H9 (cell line): ENCODE data around the gene PRDM1. TPM values are rescaled to one million over a fixed set of nuclear protein-coding genes. Genes with fewer than 3 reads are reported as not detected.

Source experiments
- DNase-seq: peaks from one replicate; pipeline ENCODE4 v3.0.0-alpha.2; 2017
- H2AFZ ChIP-seq: one replicate; pipeline ENCODE4 v1.6.1; 2013; ENCODE audit warnings: mild to moderate bottlenecking, low read length, control low read depth, moderate library complexity
- H2AK5ac ChIP-seq: 2 replicates; pipeline ENCODE4 v1.6.1; 2013; ENCODE audit warnings: low read length, control low read depth, mixed read lengths; ENCODE audit not compliant: insufficient read length
- H2BK120ac ChIP-seq: one replicate; pipeline ENCODE4 v1.6.1; 2013; ENCODE audit warnings: low read depth, mild to moderate bottlenecking, low read length, control low read depth, inconsistent platforms; ENCODE audit not compliant: poor library complexity, severe bottlenecking
- H2BK12ac ChIP-seq: 2 replicates; pipeline ENCODE4 v1.6.1; 2013; ENCODE audit warnings: low read length, control low read depth, mixed read lengths, low read depth; ENCODE audit not compliant: insufficient read length
- H2BK15ac ChIP-seq: 2 replicates; pipeline ENCODE4 v1.6.1; 2013; ENCODE audit warnings: low read depth, low read length, control low read depth
- H2BK20ac ChIP-seq: one replicate; pipeline ENCODE4 v1.6.1; 2013; ENCODE audit warnings: low read depth, mild to moderate bottlenecking, low read length, control low read depth, inconsistent platforms; ENCODE audit not compliant: poor library complexity, severe bottlenecking
- H2BK5ac ChIP-seq: 2 replicates; pipeline ENCODE4 v1.6.1; 2013; ENCODE audit warnings: low read length, control low read depth, mixed read lengths; ENCODE audit not compliant: insufficient read length
- H3K14ac ChIP-seq: 2 replicates; pipeline ENCODE4 v1.6.1; 2013; ENCODE audit warnings: low read length, control low read depth; ENCODE audit not compliant: insufficient read depth
- H3K18ac ChIP-seq: 2 replicates; pipeline ENCODE4 v1.6.1; 2013; ENCODE audit warnings: low read depth, mild to moderate bottlenecking, mixed read lengths, low read length, control low read depth; ENCODE audit not compliant: insufficient read length
- H3K23ac ChIP-seq: 2 replicates; pipeline ENCODE4 v1.6.1; 2013; ENCODE audit warnings: low read length, control low read depth, mixed read lengths, low read depth; ENCODE audit not compliant: insufficient read length
- H3K23me2 ChIP-seq: 2 replicates; pipeline ENCODE4 v1.6.1; 2013; ENCODE audit warnings: low read depth, mild to moderate bottlenecking, mixed read lengths, low read length, control low read depth; ENCODE audit not compliant: insufficient read length, poor library complexity, severe bottlenecking
- H3K27ac ChIP-seq: 2 replicates; pipeline ENCODE4 v1.5.1; 2013; ENCODE audit warnings: low read length, control low read depth, mixed read lengths, low read depth; ENCODE audit not compliant: insufficient read length
- H3K27me3 ChIP-seq: 2 replicates; pipeline ENCODE4 v1.6.1; 2013; ENCODE audit warnings: low read length, control low read depth, inconsistent platforms; ENCODE audit not compliant: insufficient read depth
- H3K4ac ChIP-seq: 2 replicates; pipeline ENCODE4 v1.6.1; 2013; ENCODE audit warnings: low read depth, mild to moderate bottlenecking, control low read depth, inconsistent platforms, low read length, moderate library complexity
- H3K4me1 ChIP-seq: 2 replicates; pipeline ENCODE4 v1.6.1; 2013; ENCODE audit warnings: low read length, control low read depth, inconsistent platforms; ENCODE audit not compliant: insufficient read depth
- H3K4me2 ChIP-seq: 2 replicates; pipeline ENCODE4 v1.6.1; 2013; ENCODE audit warnings: low read length, control low read depth, mixed read lengths; ENCODE audit not compliant: insufficient read length, insufficient read depth
- H3K56ac ChIP-seq: 2 replicates; pipeline ENCODE4 v1.6.1; 2013; ENCODE audit warnings: low read depth, mild to moderate bottlenecking, mixed read lengths, low read length, control low read depth; ENCODE audit not compliant: insufficient read length
- H3K79me1 ChIP-seq: 2 replicates; pipeline ENCODE4 v1.6.1; 2013; ENCODE audit warnings: low read depth, mild to moderate bottlenecking, moderate library complexity, low read length, control low read depth, inconsistent platforms; ENCODE audit not compliant: insufficient read depth, poor library complexity, severe bottlenecking
- H3K79me2 ChIP-seq: 2 replicates; pipeline ENCODE4 v1.6.1; 2013; ENCODE audit warnings: low read length, control low read depth, inconsistent platforms; ENCODE audit not compliant: insufficient read depth
- H3K9ac ChIP-seq: 2 replicates; pipeline ENCODE4 v1.6.1; 2013; ENCODE audit warnings: low read length, control low read depth, mixed read lengths; ENCODE audit not compliant: insufficient read length; ENCODE audit errors: extremely low read depth
- H3K9me3 ChIP-seq: one replicate; pipeline ENCODE4 v1.6.1; 2013; ENCODE audit warnings: low read depth, low read length, inconsistent platforms; ENCODE audit not compliant: control insufficient read depth
- H3T11ph ChIP-seq: one replicate; pipeline ENCODE4 v1.6.1; 2013; ENCODE audit warnings: mild to moderate bottlenecking, low read length, control low read depth, inconsistent platforms
- H4K20me1 ChIP-seq: one replicate; pipeline ENCODE4 v1.6.1; 2013; ENCODE audit not compliant: control insufficient read depth, insufficient read length, insufficient read depth
- H4K5ac ChIP-seq: 2 replicates; pipeline ENCODE4 v1.6.1; 2013; ENCODE audit warnings: low read depth, mild to moderate bottlenecking, mixed read lengths, low read length, control low read depth; ENCODE audit not compliant: insufficient read length
- H4K8ac ChIP-seq: replicated peaks from 2 replicates; pipeline ENCODE4 v1.6.1; 2013; ENCODE audit warnings: low read length, control low read depth, mixed read lengths, low read depth; ENCODE audit not compliant: insufficient read length
- H4K91ac ChIP-seq: 2 replicates; pipeline ENCODE4 v1.6.1; 2013; ENCODE audit warnings: low read depth, mild to moderate bottlenecking, moderate library complexity, mixed read lengths, low read length, control low read depth; ENCODE audit not compliant: insufficient read length
- H3K27ac Mint-ChIP-seq, 3 experiments: 2 replicates in 2 of 3; 3 replicates in 1 of 3; pipeline ENCODE4 v1.8.0; 2020 to 2021; ENCODE audit warnings: mixed read lengths in 3 of 3, mild to moderate bottlenecking in 1 of 3, moderate library complexity in 1 of 3
- H3K27me3 Mint-ChIP-seq: 2 replicates; pipeline ENCODE4 v1.8.0; 2021; ENCODE audit warnings: low read depth, mild to moderate bottlenecking, moderate library complexity, mixed read lengths
- H3K36me3 Mint-ChIP-seq, 3 experiments: 2 replicates in 2 of 3; 3 replicates in 1 of 3; pipeline ENCODE4 v1.8.0; 2020 to 2021; ENCODE audit warnings: low read depth in 3 of 3, mixed read lengths in 3 of 3; ENCODE audit not compliant: insufficient read depth in 1 of 3
- H3K4me1 Mint-ChIP-seq, 2 experiments: 2 replicates each; pipeline ENCODE4 v1.8.0; 2020; ENCODE audit warnings: mixed read lengths in 2 of 2
- H3K4me3 Mint-ChIP-seq, 2 experiments: 2 replicates in 1 of 2; 3 replicates in 1 of 2; pipeline ENCODE4 v1.8.0; 2020 to 2021; ENCODE audit warnings: mild to moderate bottlenecking in 2 of 2, mixed read lengths in 2 of 2, moderate library complexity in 1 of 2
- H3K9me3 Mint-ChIP-seq, 2 experiments: 2 replicates in 1 of 2; 3 replicates in 1 of 2; pipeline ENCODE4 v1.8.0; 2020; ENCODE audit warnings: mild to moderate bottlenecking in 2 of 2, mixed read lengths in 2 of 2, moderate library complexity in 1 of 2
- CTCF ChIP-seq: fragments of 200-600 bp; sonication (generic); conservative IDR thresholded peaks from 3 replicates; pipeline ENCODE4 v1.8.0; 2021; ENCODE audit warnings: antibody characterized with exemption, mild to moderate bottlenecking
- WGBS: extraction: QIAGEN DNeasy Blood & Tissue Kit; methylation state at CpG from one replicate; pipeline ENCODE4 v1.1.7; 2013; ENCODE audit warnings: missing lambda C conversion rate, low lambda C conversion rate, mixed read lengths; ENCODE audit not compliant: insufficient read length; ENCODE audit errors: extremely low coverage; 5-methylcytosine and 5-hydroxymethylcytosine counted together
- total RNA-seq: library from RNA; stranded (reverse); gene quantifications from 2 replicates; pipeline ENCODE4 v1.2.1, GENCODE V29; 2021

PRDM1 gene
- total RNA-seq, 1 experiment from 2014 or later = 2.9 TPM

- H3K36me3 Mint-ChIP-seq = no peaks in the 10 kb centered on the region
- H3K4me2 ChIP-seq = no peak overlapping the region
Measured at GRCh38 chr6:106146852-106147351, 60.8 kb downstream of the PRDM1 start.

More at GRCh38 chr6:106146852-106147351, 60.8 kb downstream of the PRDM1 start:
- Histone ChIP-seq H2AFZ (no peak overlapping the region), H2BK5ac (no peak overlapping the region), H4K20me1 (no peaks in the 10 kb centered on the region), H4K91ac (no peak overlapping the region), H2BK20ac (no peak overlapping the region), H3K9me3 (no peaks in the 10 kb centered on the region), H3K9ac (no peak overlapping the region), H3T11ph (no peak overlapping the region), H3K23ac (no peak overlapping the region), H3K18ac (no peak overlapping the region), H2BK12ac (no peak overlapping the region), H3K23me2 (no peaks in the 10 kb centered on the region), H3K56ac (no peak overlapping the region), H2BK120ac (no peak overlapping the region), H3K79me2 (no peaks in the 10 kb centered on the region), H2BK15ac (no peak overlapping the region), H3K27ac (no peak overlapping the region), H3K4ac (no peak overlapping the region), H3K14ac (no peak overlapping the region), H3K27me3 (no peaks in the 10 kb centered on the region), H3K4me1 (no peaks in the 10 kb centered on the region), H3K79me1 (no peaks in the 10 kb centered on the region), H2AK5ac (no peak overlapping the region), H4K8ac (no peak overlapping the region), H4K5ac (no peak overlapping the region)
- peaks cover 33 to 36% of the 10 kb centered on the region in 2 experiments for H3K4me1 Mint-ChIP-seq
- WGBS = no CpG with 5 or more reads among the region's 2 CpGs
- no peak for TF ChIP-seq CTCF
- no peak overlapping the region for H3K27ac Mint-ChIP-seq
- H3K9me3 Mint-ChIP-seq = no peaks in the 10 kb centered on the region; a peak in 1 of 5 replicates
- no peak for DNase-seq
- no peaks in the 10 kb centered on the region for H3K27me3 Mint-ChIP-seq
- H3K4me3 Mint-ChIP-seq = no peak overlapping the region
